PC-3 (cell line): ENCODE data around the gene SSRP1. TPM values are rescaled to one million over a fixed set of nuclear protein-coding genes. Genes with fewer than 3 reads are reported as not detected.

Experiments used
- ATAC-seq: fragments of 200-7000 bp; cut with Tn5 transposase; 2 replicates; pipeline ENCODE4 v1.9.1; 2020; ENCODE audit warnings: mild to moderate bottlenecking, moderate library complexity
- BruUV-seq: library from RNA; stranded (reverse); fragments of 400-500 nt; replicated peaks from 2 replicates; lab custom pipeline; 2021; lab: Mats Ljungman, UMichigan
- CTCF ChIA-PET: fragments of 300-600 bp; sonication (Branson Sonifier 250); formaldehyde crosslinking; loops from one replicate; lab custom pipeline; 2022; ENCODE audit warnings: antibody characterized with exemption; lab: Charles Lee
- POLR2A ChIA-PET: fragments of 300-600 bp; sonication (Branson Sonifier 250); formaldehyde crosslinking; loops from one replicate; lab custom pipeline; 2022; ENCODE audit warnings: antibody characterized with exemption; ENCODE audit not compliant: unreplicated experiment; lab: Charles Lee
- DNase-seq: peaks from one replicate; pipeline ENCODE4 v3.0.0-alpha.2; 2015
- H2AFZ ChIP-seq: fragments of 300-600 bp; sonication (generic); 2 replicates; pipeline ENCODE4 v1.6.0; 2016; ENCODE audit warnings: antibody characterized with exemption, low read length
- H3F3A ChIP-seq: fragments of 300-600 bp; sonication (generic); one replicate; pipeline ENCODE4 v1.6.0; 2017; ENCODE audit warnings: antibody characterized with exemption, low read length, control low read depth, mild to moderate bottlenecking; ENCODE audit not compliant: unreplicated experiment
- H3K27ac ChIP-seq: fragments of 300-600 bp; sonication (generic); 2 replicates; pipeline ENCODE4 v1.5.1; 2016; ENCODE audit warnings: mild to moderate bottlenecking, low read length
- H3K27me3 ChIP-seq: fragments of 300-600 bp; sonication (generic); 2 replicates; pipeline ENCODE4 v1.6.1; 2016; ENCODE audit warnings: low read length, mixed read lengths
- H3K36me3 ChIP-seq: fragments of 300-600 bp; sonication (generic); 2 replicates; pipeline ENCODE4 v1.6.1; 2016; ENCODE audit warnings: low read depth, mixed run types, low read length, mixed read lengths
- H3K4me1 ChIP-seq: fragments of 300-600 bp; sonication (generic); 2 replicates; pipeline ENCODE4 v1.5.1; 2016; ENCODE audit warnings: low read length; ENCODE audit not compliant: insufficient read depth
- H3K4me2 ChIP-seq: fragments of 300-600 bp; sonication (generic); 2 replicates; pipeline ENCODE4 v1.6.0; 2016; ENCODE audit warnings: low read length
- H3K4me3 ChIP-seq: fragments of 300-600 bp; sonication (generic); 2 replicates; pipeline ENCODE4 v1.5.1; 2016; ENCODE audit warnings: mild to moderate bottlenecking, low read length, mixed read lengths
- H3K79me2 ChIP-seq: fragments of 300-600 bp; sonication (generic); 2 replicates; pipeline ENCODE4 v1.6.1; 2017; ENCODE audit warnings: low read length, mixed read lengths
- H3K9ac ChIP-seq: fragments of 300-600 bp; sonication (generic); 2 replicates; pipeline ENCODE4 v1.6.0; 2016; ENCODE audit warnings: mild to moderate bottlenecking, low read length
- H3K9me2 ChIP-seq: fragments of 300-600 bp; sonication (generic); replicated peaks from 2 replicates; pipeline ENCODE4 v1.6.1; 2016; ENCODE audit warnings: mixed run types, low read length, mixed read lengths
- H3K9me3 ChIP-seq: fragments of 300-600 bp; sonication (generic); 2 replicates; pipeline ENCODE4 v1.6.1; 2016; ENCODE audit warnings: low read length, mixed read lengths
- H4K20me1 ChIP-seq: fragments of 300-600 bp; sonication (generic); 2 replicates; pipeline ENCODE4 v1.6.1; 2016; ENCODE audit warnings: low read length, mixed read lengths
- CTCF ChIP-seq: fragments of 300-600 bp; sonication (generic); conservative IDR thresholded peaks from 2 replicates; pipeline ENCODE4 v1.5.1; 2017; ENCODE audit warnings: antibody characterized with exemption, low read depth, mild to moderate bottlenecking, low read length
- EZH2 ChIP-seq: fragments of 300-600 bp; sonication (generic); IDR thresholded peaks from one replicate; pipeline ENCODE4 v1.6.1; 2017; ENCODE audit warnings: antibody characterized with exemption, mild to moderate bottlenecking, low read length; ENCODE audit not compliant: unreplicated experiment
- EZH2phosphoT487 ChIP-seq: fragments of 300-600 bp; sonication (generic); IDR thresholded peaks from 2 replicates; pipeline ENCODE4 v1.6.1; 2018; ENCODE audit warnings: mild to moderate bottlenecking, antibody characterized with exemption, low read length, borderline replicate concordance
- intact Hi-C: fragments of 100-400 bp; cut with micrococcal nuclease; formaldehyde crosslinking; loops from 2 replicates; pipeline ENCODE4 v1.9.0; 2023
- total RNA-seq: library from RNA; depleted of rRNA; stranded (reverse); fragments of >200 nt; gene quantifications from 2 replicates; pipeline ENCODE4 v1.2.3, GENCODE V29; 2014

SSRP1 gene
- total RNA-seq, 1 experiment from 2014 or later: 228 TPM

GRCh38 chr11:57348636-57349313 is 13.1 kb upstream of the SSRP1 start:
- Histone ChIP-seq H3K36me3 (no peaks in the 10 kb centered on the region; the same call in 1 of the 2 replicates), H3K4me1 (no peaks in the 10 kb centered on the region), H3K9me2 (no peaks in the 10 kb centered on the region), H2AFZ (no peak overlapping the region), H4K20me1 (no peaks in the 10 kb centered on the region), H3K9ac (no peak overlapping the region), H3K79me2 (no peaks in the 10 kb centered on the region), H3K27me3 (no peaks in the 10 kb centered on the region), H3K27ac (no peak overlapping the region), H3K4me2 (no peak overlapping the region), H3K9me3 (peaks cover 9% of the 10 kb centered on the region; the same call in 1 of the 2 replicates), H3F3A (no peaks in the 10 kb centered on the region), H3K4me3 (no peak overlapping the region)
- no TSS peak for BruUV-seq
- intact Hi-C loops: loop anchor here (5.0 to 10.0 kb wide), 2 partner anchors 136 to 231 kb away; no protein-coding TSS in a partner anchor
- ChIA-PET POLR2A (no interaction called here), CTCF (no interaction called here)
- DNase-seq: no peak
- ATAC-seq: no peak
- TF ChIP-seq CTCF (no peak), EZH2phosphoT487 (no peak), EZH2 (no peak)

- no peak for TF ChIP-seq EZH2
- no peak for TF ChIP-seq EZH2phosphoT487
- TF ChIP-seq CTCF: no peak
- intact Hi-C loops: loop anchor here (5.0 to 10.0 kb wide), 2 partner anchors 137 to 231 kb away; no protein-coding TSS in a partner anchor
- H3K4me3 ChIP-seq: no peak overlapping the region
- H3K9me3 ChIP-seq: peaks cover 9% of the 10 kb centered on the region; the same call in 1 of the 2 replicates
- ATAC-seq: no peak
- no peak overlapping the region for H3K27ac ChIP-seq
- H3K9me2 ChIP-seq: no peaks in the 10 kb centered on the region
- BruUV-seq: no TSS peak
- POLR2A ChIA-PET: no interaction called here
- no peaks in the 10 kb centered on the region for H3K27me3 ChIP-seq
- H3K4me2 ChIP-seq: no peak overlapping the region
- no peak overlapping the region for H2AFZ ChIP-seq
- DNase-seq: no peak
- H3K36me3 ChIP-seq: no peaks in the 10 kb centered on the region; the same call in 1 of the 2 replicates
- no peaks in the 10 kb centered on the region for H4K20me1 ChIP-seq
- no peak overlapping the region for H3K9ac ChIP-seq
- H3K79me2 ChIP-seq: no peaks in the 10 kb centered on the region
- H3K4me1 ChIP-seq: no peaks in the 10 kb centered on the region
- no peaks in the 10 kb centered on the region for H3F3A ChIP-seq
- CTCF ChIA-PET: interaction anchor here (0.7 kb wide), 1 partner anchor 179 kb away, joined by 3 read pairs; no protein-coding TSS in a partner anchor
These were observed 12.4 kb upstream of the SSRP1 start for GRCh38 chr11:57348052-57348451.

GRCh38 chr11:57347336-57347735 is 11.6 kb upstream of the SSRP1 start:
- no peak for DNase-seq
- Histone ChIP-seq H3K79me2 (no peaks in the 10 kb centered on the region), H3K4me3 (no peak overlapping the region), H2AFZ (no peak overlapping the region), H3K27me3 (no peaks in the 10 kb centered on the region), H3K27ac (no peak overlapping the region), H3K4me2 (no peak overlapping the region), H3F3A (no peaks in the 10 kb centered on the region), H3K36me3 (no peaks in the 10 kb centered on the region; the same call in 1 of the 2 replicates), H4K20me1 (no peaks in the 10 kb centered on the region), H3K9me2 (no peaks in the 10 kb centered on the region), H3K4me1 (no peaks in the 10 kb centered on the region), H3K9me3 (peaks cover 9% of the 10 kb centered on the region; the same call in 1 of the 2 replicates), H3K9ac (no peak overlapping the region)
- no peak for ATAC-seq
- intact Hi-C loops: loop anchor here (5.0 to 10.0 kb wide), 2 partner anchors 137 to 230 kb away; no protein-coding TSS in a partner anchor
- ChIA-PET CTCF (no interaction called here), POLR2A (no interaction called here)
- TF ChIP-seq CTCF (no peak), EZH2phosphoT487 (no peak), EZH2 (no peak)
- BruUV-seq: no TSS peak
